K562 (cell line): ENCODE measurements around the gene WIPF2. TPM values are rescaled to one million over a fixed set of nuclear protein-coding genes. Genes with fewer than 3 reads are reported as not detected.

Experiments used
- ATAC-seq: fragments of 200-7000 bp; cut with Tn5 transposase; 3 replicates; pipeline ENCODE4 v1.9.1; 2020; ENCODE audit warnings: moderate library complexity
- BruUV-seq: library from RNA; stranded (reverse); fragments of 400-500 nt; replicated peaks from 2 replicates; lab custom pipeline; 2021; lab: Mats Ljungman, UMichigan
- CTCF ChIA-PET: fragments of 300-600 bp; formaldehyde crosslinking; extraction: SDS; loops from one replicate; lab custom pipeline; 2021; ENCODE audit warnings: low intra/inter-chr PET ratio; lab: Yijun Ruan, JAX
- POLR2A ChIA-PET: fragments of 300-600, 350-650 bp; sonication (Branson Sonifier 250); formaldehyde crosslinking; extraction: SDS; loops from one replicate; lab custom pipeline; 2021; ENCODE audit warnings: antibody characterized with exemption, inconsistent platforms; lab: Yijun Ruan, JAX
- DNase-seq, 4 experiments: peaks; one replicate each; pipeline versions ENCODE4 v3.0.0 to v3.0.0-alpha.2; 2011 to 2018; ENCODE audit warnings: low spot score in 3 of 4, mixed read lengths in 3 of 4; ENCODE audit errors: extremely low read depth in 1 of 4
- FAIRE-seq: peaks from 2 replicates; lab custom pipeline; 2011; peaks lifted over from hg19 to GRCh38; lab: Jason Lieb, UNC
- H2AFZ ChIP-seq: 2 replicates; pipeline ENCODE4 v1.6.0; 2011; ENCODE audit warnings: low read depth, low read length, control low read depth, inconsistent platforms
- H3K27ac ChIP-seq: fragments of 200-600 bp; 3 replicates; pipeline ENCODE4 v1.8.0; 2011; ENCODE audit warnings: low read depth, mild to moderate bottlenecking, control low read depth, inconsistent platforms, low read length, moderate library complexity, mixed read lengths; ENCODE audit errors: extremely low read depth
- H3K27me3 ChIP-seq, 2 experiments: fragments of 300-600 bp in 1 of 2; 2 replicates in 1 of 2; 3 replicates in 1 of 2; pipeline versions ENCODE4 v1.6.0 to v1.8.0; 2011; ENCODE audit warnings: inconsistent platforms in 2 of 2, low read length in 2 of 2, mild to moderate bottlenecking in 1 of 2, mixed read lengths in 1 of 2, moderate library complexity in 1 of 2; ENCODE audit not compliant: control insufficient read depth in 2 of 2, insufficient read depth in 2 of 2
- H3K36me3 ChIP-seq: fragments of 300-600 bp; 3 replicates; pipeline ENCODE4 v1.8.0; 2011; ENCODE audit warnings: mild to moderate bottlenecking, low read length, inconsistent platforms; ENCODE audit not compliant: control insufficient read depth, insufficient read depth
- H3K4me1 ChIP-seq, 2 experiments: fragments of 200-600 bp in 1 of 2; replicated peaks in 1 of 2; 2 replicates in 1 of 2; 3 replicates in 1 of 2; pipeline versions ENCODE4 v1.5.1 to v1.8.0; 2011; ENCODE audit warnings: inconsistent platforms in 2 of 2, low read length in 2 of 2, mild to moderate bottlenecking in 1 of 2, mixed read lengths in 1 of 2, moderate library complexity in 1 of 2; ENCODE audit not compliant: control insufficient read depth in 2 of 2, insufficient read depth in 2 of 2
- H3K4me2 ChIP-seq: 2 replicates; pipeline ENCODE4 v1.6.1; 2011; ENCODE audit warnings: low read length, control low read depth, inconsistent platforms, mixed read lengths; ENCODE audit not compliant: insufficient read depth
- H3K4me3 ChIP-seq: fragments of 200-600 bp; sonication (generic), shearing (Covaris generic); 2 replicates; pipeline ENCODE4 v1.5.1; 2016; ENCODE audit warnings: control low read depth, inconsistent platforms
- H3K79me2 ChIP-seq: fragments of 200-600 bp; 3 replicates; pipeline ENCODE4 v1.8.0; 2011; ENCODE audit warnings: low read length, inconsistent platforms; ENCODE audit not compliant: control insufficient read depth, insufficient read depth
- H3K9ac ChIP-seq, 2 experiments: 2 replicates each; pipeline versions ENCODE4 v1.6.0 to v1.6.1; 2011; ENCODE audit warnings: low read depth in 2 of 2, low read length in 2 of 2, control low read depth in 1 of 2, inconsistent platforms in 1 of 2, mild to moderate bottlenecking in 1 of 2, mixed read lengths in 1 of 2; ENCODE audit not compliant: insufficient read depth in 1 of 2
- H3K9me1 ChIP-seq: one replicate; pipeline ENCODE4 v1.6.0; 2011; ENCODE audit warnings: inconsistent platforms, mild to moderate bottlenecking, low read length, moderate library complexity; ENCODE audit not compliant: control insufficient read depth, insufficient read depth
- H3K9me3 ChIP-seq: replicated peaks from 2 replicates; pipeline ENCODE4 v1.5.1; 2011; ENCODE audit warnings: low read depth, low read length, inconsistent platforms; ENCODE audit not compliant: control insufficient read depth, insufficient read depth
- H4K20me1 ChIP-seq: replicated peaks from 2 replicates; pipeline ENCODE4 v1.6.1; 2011; ENCODE audit warnings: low read length, inconsistent platforms, mixed read lengths; ENCODE audit not compliant: control insufficient read depth, insufficient read depth
- AFF4 ChIP-seq: sonication (generic); formaldehyde crosslinking; IDR thresholded peaks from 2 replicates; pipeline ENCODE4 v1.8.0; 2023; ENCODE audit warnings: mild to moderate bottlenecking, missing genetic modification reagents
- ARID1B ChIP-seq: fragments of 450-650 bp; IDR thresholded peaks from 2 replicates; pipeline ENCODE4 v1.6.1; 2016; ENCODE audit warnings: antibody characterized with exemption, mild to moderate bottlenecking, inconsistent platforms
- ASH1L ChIP-seq: fragments of 450-650 bp; IDR thresholded peaks from 2 replicates; pipeline ENCODE4 v1.6.1; 2018; ENCODE audit warnings: borderline replicate concordance, mild to moderate bottlenecking, low read depth; ENCODE audit not compliant: partially characterized antibody
- CCNT2 ChIP-seq: IDR thresholded peaks from 2 replicates; pipeline ENCODE4 v1.6.1; 2011; ENCODE audit warnings: borderline replicate concordance, low read depth, mild to moderate bottlenecking, moderate library complexity, mixed read lengths, low read length; ENCODE audit not compliant: insufficient read length; ENCODE audit errors: extremely low read depth
- FOXK1 ChIP-seq: sonication (generic); formaldehyde crosslinking; IDR thresholded peaks from 2 replicates; pipeline ENCODE4 v1.8.0; 2022; ENCODE audit warnings: missing genetic modification reagents, mild to moderate bottlenecking, borderline replicate concordance
- MTF1 ChIP-seq: fragments of 250-450 bp; sonication (Bioruptor Pico); IDR thresholded peaks from 2 replicates; pipeline ENCODE4 v1.9.0; 2021; ENCODE audit warnings: moderate library complexity, mild to moderate bottlenecking, inconsistent platforms, borderline replicate concordance
- NONO ChIP-seq, 2 experiments: fragments of 200-400 bp in 1 of 2; fragments of 450-650 bp in 1 of 2; formaldehyde crosslinking in 1 of 2; IDR thresholded peaks; 2 replicates each; pipeline ENCODE4 v1.6.1; 2017; ENCODE audit warnings: low read depth in 2 of 2, mild to moderate bottlenecking in 2 of 2, moderate library complexity in 2 of 2, low read length in 1 of 2
- RCOR1 ChIP-seq, 2 experiments: IDR thresholded peaks; 2 replicates each; pipeline ENCODE4 v1.6.1; 2012; ENCODE audit warnings: low read depth in 2 of 2, low read length in 2 of 2, borderline replicate concordance in 1 of 2, improper control_type of control experiment in 1 of 2
- TAF15 ChIP-seq: fragments of 200-400 bp; formaldehyde crosslinking; IDR thresholded peaks from 2 replicates; pipeline ENCODE4 v1.6.1; 2017; ENCODE audit warnings: mild to moderate bottlenecking, low read depth, low read length, moderate library complexity
- TBP ChIP-seq: optimal IDR thresholded peaks from 2 replicates; pipeline ENCODE3; 2011; ENCODE audit warnings: low read depth, low read length, improper control_type of control experiment
- ZFP1 ChIP-seq: fragments of 450-650 bp; formaldehyde crosslinking; IDR thresholded peaks from 2 replicates; pipeline ENCODE4 v1.4.0; 2020; ENCODE audit warnings: mild to moderate bottlenecking, mixed read lengths
- ZNF140 ChIP-seq: fragments of 250-450 bp; sonication (Bioruptor Pico); IDR thresholded peaks from 2 replicates; pipeline ENCODE4 v1.8.0; 2021; ENCODE audit warnings: moderate library complexity, mild to moderate bottlenecking, inconsistent platforms
- ZNF146 ChIP-seq: IDR thresholded peaks from one replicate; pipeline ENCODE4 v1.6.1; 2018; ENCODE audit warnings: missing compliant biosample characterization; ENCODE audit not compliant: unreplicated experiment
- ZNF717 ChIP-seq: fragments of 250-450 bp; sonication (Bioruptor Pico); IDR thresholded peaks from 2 replicates; pipeline ENCODE4 v1.5.0; 2021
- ZNF766 ChIP-seq: fragments of 200-800 bp; sonication (Bioruptor generic); conservative IDR thresholded peaks from 2 replicates; pipeline ENCODE4 v1.6.1; 2016; ENCODE audit warnings: missing genetic modification characterization, missing compliant biosample characterization
- WGBS: fragments of 100-300 bp; shearing (Covaris generic); methylation state at CpG from one replicate; pipeline ENCODE4 v1.1.6; 2016; ENCODE audit warnings: low coverage, mixed read lengths; ENCODE audit not compliant: insufficient coverage; ENCODE audit errors: missing lambda C conversion rate; 5-methylcytosine and 5-hydroxymethylcytosine counted together
- in situ Hi-C: fragments of 300-500 bp; cut with MboI; formaldehyde crosslinking; loops from 4 replicates; pipeline ENCODE4 v1.15.0; 2018; ENCODE audit warnings: inconsistent platforms, mixed read lengths
- intact Hi-C: fragments of 100-400 bp; cut with micrococcal nuclease; formaldehyde crosslinking; loops from 2 replicates; pipeline ENCODE4 v1.14.2; 2022
- polyA plus RNA-seq, 8 experiments: library from polyadenylated mRNA; depleted of rRNA in 4 of 8; stranded (reverse) in 5 of 8; unstranded in 3 of 8; fragments of >200 nt; fragmentation: Nextera tagmentation in 2 of 8; fragmentation: Illumina TruSeq in 1 of 8; extraction: Ambion mirVana in 2 of 8; extraction: Trizol in 1 of 8; gene quantifications; 2 replicates each; pipeline versions ENCODE4 v1.2.1 to v1.2.3, GENCODE V29; 2011 to 2014; ENCODE audit warnings: inconsistent platforms in 1 of 8, missing spikeins in 1 of 8
- total RNA-seq, 7 experiments: library from RNA; depleted of rRNA in 6 of 7; stranded (reverse); fragments of >200 nt in 6 of 7; fragmentation: Illumina TruSeq in 2 of 7; extraction: Trizol in 2 of 7; gene quantifications; 2 replicates each; pipeline versions ENCODE4 v1.2.1 to v1.2.3, GENCODE V29; 2011 to 2021; ENCODE audit warnings: low replicate concordance in 1 of 7
- TF ChIP-seq, protein P1 (sequence below): fragments of 450-650 bp; IDR thresholded peaks from one replicate; pipeline ENCODE4 v1.6.1; 2018; ENCODE audit warnings: mild to moderate bottlenecking, moderate library complexity; ENCODE audit not compliant: partially characterized antibody

WIPF2 gene
- total and polyA plus RNA-seq, 9 of the 15 experiments (the other 6 are each of a cell fraction or from before 2014, with no cell fraction given) = 3.6 to 15.0 (median 5.3) TPM

DNA sequence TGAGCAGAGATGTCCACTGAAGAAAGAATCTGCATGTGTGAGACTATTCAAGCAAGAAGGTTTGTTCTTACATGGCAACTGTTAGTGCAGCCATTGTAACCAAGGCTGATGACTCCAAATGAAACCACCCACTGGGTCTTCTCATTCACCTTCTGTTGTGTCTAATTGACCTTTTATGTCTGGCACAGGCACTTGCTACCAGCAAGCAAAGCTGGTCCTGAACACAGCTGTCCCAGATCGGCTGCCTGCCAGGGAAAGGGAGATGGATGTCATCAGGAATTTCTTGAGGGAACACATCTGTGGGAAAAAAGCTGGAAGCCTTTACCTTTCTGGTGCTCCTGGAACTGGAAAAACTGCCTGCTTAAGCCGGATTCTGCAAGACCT lies 72.2 kb downstream of the WIPF2 start (continued):
- TF ChIP-seq ZNF140 (CRISPR knock-in tag) = no peak
- TF ChIP-seq, all 486 proteins: peak for 0

DNA sequence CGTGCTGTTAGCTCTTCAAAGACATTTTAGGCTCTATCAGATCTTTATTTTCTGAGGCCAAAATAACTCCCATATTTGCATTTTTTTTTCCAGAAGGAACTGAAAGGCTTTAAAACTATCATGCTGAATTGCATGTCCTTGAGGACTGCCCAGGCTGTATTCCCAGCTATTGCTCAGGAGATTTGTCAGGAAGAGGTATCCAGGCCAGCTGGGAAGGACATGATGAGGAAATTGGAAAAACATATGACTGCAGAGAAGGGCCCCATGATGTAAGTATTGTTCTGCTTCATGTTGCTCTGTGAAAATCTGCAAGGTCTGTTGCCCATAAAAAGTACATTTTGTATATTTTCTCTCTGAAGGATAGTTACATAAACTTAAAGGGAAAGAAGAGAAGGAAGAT lies 74.3 kb downstream of the WIPF2 start:
- ChIA-PET CTCF (interaction anchor here (0.5 kb wide), 1 partner anchor 340 kb away, joined by 4 read pairs; no protein-coding TSS in a partner anchor), POLR2A (interaction anchor here (0.6 to 0.8 kb wide), 3 partner anchors 14 to 42 kb away, joined by 3 to 5 read pairs (median 4); no protein-coding TSS in a partner anchor)
- intact Hi-C loops = no loop called here
- H3K4me1 ChIP-seq = peaks cover 0 to 5% of the 10 kb centered on the region in 2 experiments; a peak in 1 of 5 replicates
- TF ChIP-seq TBP = no peak
- TF ChIP-seq, protein P1, sequence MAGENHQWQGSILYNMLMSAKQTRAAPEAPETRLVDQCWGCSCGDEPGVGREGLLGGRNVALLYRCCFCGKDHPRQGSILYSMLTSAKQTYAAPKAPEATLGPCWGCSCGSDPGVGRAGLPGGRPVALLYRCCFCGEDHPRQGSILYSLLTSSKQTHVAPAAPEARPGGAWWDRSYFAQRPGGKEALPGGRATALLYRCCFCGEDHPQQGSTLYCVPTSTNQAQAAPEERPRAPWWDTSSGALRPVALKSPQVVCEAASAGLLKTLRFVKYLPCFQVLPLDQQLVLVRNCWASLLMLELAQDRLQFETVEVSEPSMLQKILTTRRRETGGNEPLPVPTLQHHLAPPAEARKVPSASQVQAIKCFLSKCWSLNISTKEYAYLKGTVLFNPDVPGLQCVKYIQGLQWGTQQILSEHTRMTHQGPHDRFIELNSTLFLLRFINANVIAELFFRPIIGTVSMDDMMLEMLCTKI = no peak
- no peak for TF ChIP-seq ZNF766 (CRISPR knock-in tag)
- no peak for TF ChIP-seq ZNF717 (CRISPR knock-in tag)
- TF ChIP-seq AFF4 (CRISPR knock-in tag) = no peak
- no peak for TF ChIP-seq RCOR1 (IDR thresholded peaks at IDR 0.05; ENCODE audit: borderline replicate concordance in 1 of 2, low read depth in 2 of 2, low read length in 2 of 2)
- no peak for TF ChIP-seq MTF1
- no peak for TF ChIP-seq TAF15
- no peak for TF ChIP-seq ARID1B
- TF ChIP-seq FOXK1 (CRISPR knock-in tag) = no peak
- no peak for TF ChIP-seq NONO (IDR thresholded peaks at IDR 0.05; ENCODE audit: low read depth in 2 of 2, low read length in 1 of 2)
- TF ChIP-seq ZNF146 = no peak
- TF ChIP-seq ZFP1 (CRISPR knock-in tag) = no peak
- no peak for TF ChIP-seq ASH1L
- no peak for TF ChIP-seq CCNT2
- H3K27me3 ChIP-seq = no peaks in the 10 kb centered on the region
- H3K4me2 ChIP-seq = no peak overlapping the region
- DNase-seq (no peak), FAIRE-seq (no peak), ATAC-seq (no peak)
- no peaks in the 10 kb centered on the region for H4K20me1 ChIP-seq
- 90% methylated on average over 1 of the region's 1 CpG for WGBS
- H3K9ac ChIP-seq = no peak overlapping the region
- peaks cover 36% of the 10 kb centered on the region for H3K79me2 ChIP-seq
- no peaks in the 10 kb centered on the region for H3K9me1 ChIP-seq
- no peaks in the 10 kb centered on the region for H3K9me3 ChIP-seq
- no peak overlapping the region for H3K27ac ChIP-seq
- H3K4me3 ChIP-seq = no peak overlapping the region
- H3K36me3 ChIP-seq = peaks cover 89% of the 10 kb centered on the region
- in situ Hi-C loops = loop anchor here (5.0 to 25.0 kb wide), 2 partner anchors 181 to 281 kb away; partner anchors contain the start of gene CSF3
- no peak overlapping the region for H2AFZ ChIP-seq
- BruUV-seq = no TSS peak
